ENCODE measurements around the gene HSD17B12. TPM values are rescaled to one million over a fixed set of nuclear protein-coding genes. Genes with fewer than 3 reads are reported as not detected.

Gene HSD17B12
- total RNA-seq, 1 experiment from 2014 or later: 71.2 TPM

- no peak for DNase-seq (ENCODE audit: low read depth)
Measured at GRCh38 chr11:43797337-43797736, 116.8 kb downstream of the HSD17B12 start.

GRCh38 chr11:43797866-43798265 lies 117.3 kb downstream of the HSD17B12 start:
- DNase-seq (ENCODE audit: low read depth): no peak

GRCh38 chr11:43802509-43802908 lies 122.0 kb downstream of the HSD17B12 start:
- DNase-seq (ENCODE audit: low read depth): no peak

- DNase-seq (ENCODE audit: low read depth): no peak
Measured at GRCh38 chr11:43803766-43804165, 123.2 kb downstream of the HSD17B12 start.

GRCh38 chr11:43806976-43807375 lies 126.4 kb downstream of the HSD17B12 start:
- no peak for DNase-seq (ENCODE audit: low read depth)

- no peak for DNase-seq (ENCODE audit: low read depth)
Measured at GRCh38 chr11:43810929-43811596, 130.5 kb downstream of the HSD17B12 start.

- no peak for DNase-seq (ENCODE audit: low read depth)
Measured at GRCh38 chr11:43812471-43812870, 131.9 kb downstream of the HSD17B12 start.

GRCh38 chr11:43818220-43818619 lies 137.7 kb downstream of the HSD17B12 start:
- no peak for DNase-seq (ENCODE audit: low read depth)

GRCh38 chr11:43819926-43820325 lies 139.4 kb downstream of the HSD17B12 start:
- DNase-seq (ENCODE audit: low read depth): no peak

- no peak for DNase-seq (ENCODE audit: low read depth)
Measured at GRCh38 chr11:43823316-43823715, 142.8 kb downstream of the HSD17B12 start.

- no peak for DNase-seq (ENCODE audit: low read depth)
Measured at GRCh38 chr11:43823851-43824250, 143.3 kb downstream of the HSD17B12 start.

- DNase-seq (ENCODE audit: low read depth): peak; percentile 31
Measured at GRCh38 chr11:43825217-43825816, 144.8 kb downstream of the HSD17B12 start.

- DNase-seq (ENCODE audit: low read depth): peak; percentile 100
Measured at GRCh38 chr11:43830928-43831440, 150.4 kb downstream of the HSD17B12 start.

GRCh38 chr11:43832536-43832935 lies 152.0 kb downstream of the HSD17B12 start:
- peak; percentile 39 for DNase-seq (ENCODE audit: low read depth)

GRCh38 chr11:43833657-43834073 lies 153.1 kb downstream of the HSD17B12 start:
- DNase-seq (ENCODE audit: low read depth): no peak

- no peak for DNase-seq (ENCODE audit: low read depth)
Measured at GRCh38 chr11:43834286-43834685, 153.7 kb downstream of the HSD17B12 start.

GRCh38 chr11:43835104-43835503 lies 154.6 kb downstream of the HSD17B12 start:
- no peak for DNase-seq (ENCODE audit: low read depth)

- no peak for DNase-seq (ENCODE audit: low read depth)
Measured at GRCh38 chr11:43837879-43838278, 157.3 kb downstream of the HSD17B12 start.

GRCh38 chr11:43842021-43842420 lies 161.5 kb downstream of the HSD17B12 start:
- DNase-seq (ENCODE audit: low read depth): no peak

GRCh38 chr11:43845816-43846215 lies 165.3 kb downstream of the HSD17B12 start:
- no peak for DNase-seq (ENCODE audit: low read depth)

GRCh38 chr11:43852057-43852636 lies 171.6 kb downstream of the HSD17B12 start:
- DNase-seq (ENCODE audit: low read depth): peak; percentile 72

- peak; percentile 14 for DNase-seq (ENCODE audit: low read depth)
Measured at GRCh38 chr11:43853781-43854180, 173.2 kb downstream of the HSD17B12 start.

- DNase-seq (ENCODE audit: low read depth): no peak
Measured at GRCh38 chr11:43856993-43857392, 176.5 kb downstream of the HSD17B12 start.

Data from HT1080 (cell line).